ENCODE results near the gene PPP2R5D.
"Not testable (repeated sequence)": the region's sequence is repeated elsewhere in the genome, so short reads cannot be mapped to it uniquely, and the experiment has no call there.

Gene PPP2R5D

DNA sequence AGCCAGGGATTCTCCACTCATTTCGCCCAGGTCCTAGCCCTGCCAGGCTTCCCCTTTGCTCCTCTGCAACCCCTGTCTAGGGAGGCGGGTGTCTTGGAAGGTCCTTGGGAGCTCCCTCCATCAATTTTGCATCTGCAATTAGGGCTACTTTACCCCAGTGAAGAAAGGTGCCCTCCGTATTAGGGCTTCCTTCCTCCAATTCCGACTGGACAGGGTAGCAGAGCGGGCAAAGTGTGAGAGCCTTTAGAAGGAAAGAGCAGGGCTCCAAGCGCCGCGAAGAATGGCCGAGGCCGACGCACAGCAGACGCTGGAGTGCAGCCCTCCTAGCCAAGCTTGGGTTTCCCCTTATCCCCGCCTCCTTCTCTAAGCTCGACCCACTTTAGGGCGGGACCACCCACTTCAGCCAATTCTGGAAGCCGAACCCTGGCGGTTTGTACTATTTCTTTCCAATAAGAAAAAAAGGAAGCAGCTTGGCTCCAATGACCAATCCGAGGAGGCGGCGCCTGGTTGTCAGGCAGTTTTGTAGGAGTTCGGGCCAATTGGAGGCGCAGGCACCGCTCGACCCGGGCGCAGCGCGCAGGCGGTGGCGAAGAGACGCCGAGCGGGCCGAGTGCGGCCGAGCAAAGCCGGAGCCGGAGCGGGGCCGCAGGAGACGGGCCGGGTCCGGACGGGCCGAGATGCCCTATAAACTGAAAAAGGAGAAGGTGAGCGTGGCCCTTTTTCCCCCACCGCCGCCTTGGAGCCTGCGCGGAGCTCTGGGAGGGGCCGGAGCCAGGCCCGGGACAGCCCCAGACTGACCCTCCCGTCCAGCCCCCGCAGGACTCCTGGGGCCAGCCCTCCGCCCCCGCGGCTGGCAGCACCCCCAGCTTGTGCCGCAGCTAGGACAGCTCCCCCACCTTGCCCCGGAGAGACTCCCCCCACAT lies at the start of gene PPP2R5D:
Gene PPP2R5D, plus strand, starts transcription at position 570 of the 923 bp plus-strand sequence. Its CDS starts 108 bp downstream, at position 678.
- peak; percentile 98 for DNase-seq (ENCODE audit: low read depth)

DNA sequence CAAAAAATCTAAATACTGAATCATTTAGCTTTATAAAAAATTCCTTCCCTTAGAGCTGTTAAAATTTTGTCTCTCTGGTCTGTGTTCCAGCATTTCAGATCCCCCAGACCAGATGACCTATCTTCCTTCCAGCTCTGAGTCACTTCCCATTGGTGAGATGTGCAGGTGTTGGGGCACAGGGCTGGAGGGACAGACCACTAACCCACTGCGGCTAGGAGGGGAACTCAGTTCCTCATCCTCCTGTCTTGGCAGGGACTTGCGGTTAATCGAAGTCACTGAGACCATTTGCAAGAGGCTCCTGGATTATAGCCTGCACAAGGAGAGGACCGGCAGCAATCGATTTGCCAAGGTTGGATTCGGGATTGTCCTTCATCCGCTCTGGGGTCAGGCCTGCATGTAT lies 49.0 kb upstream of the PPP2R5D start:
- DNase-seq (ENCODE audit: low read depth) = no peak

DNA sequence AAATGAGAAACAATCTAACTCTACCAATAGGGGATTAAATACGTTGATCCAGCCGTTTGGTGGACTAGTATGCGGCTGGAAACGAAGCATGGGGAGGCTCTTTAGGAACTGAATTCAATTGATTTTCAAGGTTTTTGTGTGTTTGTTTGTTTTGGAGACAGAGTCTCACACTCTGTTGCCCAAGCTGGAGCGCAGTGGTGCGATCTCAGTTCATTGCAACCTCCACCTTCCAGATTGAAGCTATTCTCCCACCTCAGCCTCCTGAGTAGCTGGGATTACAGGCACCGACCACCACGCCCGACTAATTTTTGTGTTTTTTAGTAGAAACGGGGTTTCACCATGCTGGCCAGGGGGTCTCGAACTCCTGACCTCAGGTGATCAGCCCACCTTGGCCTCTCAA lies 48.0 kb upstream of the PPP2R5D start:
- DNase-seq (ENCODE audit: low read depth) = no peak

DNA sequence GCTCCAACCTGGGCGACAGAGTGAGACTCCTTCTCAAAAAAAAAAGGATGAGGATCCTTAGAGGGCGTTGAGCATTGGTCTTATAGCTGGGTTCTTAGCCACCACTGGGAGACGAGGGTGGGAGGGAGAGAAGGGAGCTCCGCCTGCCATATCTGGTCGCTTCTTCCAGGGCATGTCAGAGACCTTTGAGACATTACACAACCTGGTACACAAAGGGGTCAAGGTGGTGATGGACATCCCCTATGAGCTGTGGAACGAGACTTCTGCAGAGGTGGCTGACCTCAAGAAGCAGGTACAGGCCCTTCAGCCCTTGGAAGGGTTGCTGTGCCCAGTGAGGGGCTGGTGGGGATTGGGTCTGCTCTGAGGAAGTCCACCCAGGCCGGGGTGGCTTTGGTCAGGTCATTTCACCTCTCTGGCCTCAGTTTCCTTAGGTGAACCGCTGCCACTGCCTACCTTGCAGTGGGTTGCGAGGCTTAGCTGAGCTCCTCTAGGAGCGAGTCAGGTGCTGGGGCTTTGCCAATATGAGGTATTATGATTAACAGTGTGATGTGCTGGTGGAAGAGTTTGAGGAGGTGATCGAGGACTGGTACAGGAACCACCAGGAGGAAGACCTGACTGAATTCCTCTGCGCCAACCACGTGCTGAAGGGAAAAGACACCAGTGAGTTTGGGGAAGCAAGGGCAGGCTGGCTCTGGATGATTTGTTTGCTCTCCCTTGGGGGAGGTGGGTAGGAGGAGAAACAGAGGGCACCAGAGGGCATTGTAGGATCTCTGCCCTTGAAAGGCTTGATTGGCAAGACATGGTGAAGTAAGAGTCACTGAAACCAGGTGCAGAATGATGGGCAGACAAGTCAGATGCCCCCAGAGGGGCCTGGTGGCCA lies 46.6 kb upstream of the PPP2R5D start:
- DNase-seq (ENCODE audit: low read depth) = no peak

DNA sequence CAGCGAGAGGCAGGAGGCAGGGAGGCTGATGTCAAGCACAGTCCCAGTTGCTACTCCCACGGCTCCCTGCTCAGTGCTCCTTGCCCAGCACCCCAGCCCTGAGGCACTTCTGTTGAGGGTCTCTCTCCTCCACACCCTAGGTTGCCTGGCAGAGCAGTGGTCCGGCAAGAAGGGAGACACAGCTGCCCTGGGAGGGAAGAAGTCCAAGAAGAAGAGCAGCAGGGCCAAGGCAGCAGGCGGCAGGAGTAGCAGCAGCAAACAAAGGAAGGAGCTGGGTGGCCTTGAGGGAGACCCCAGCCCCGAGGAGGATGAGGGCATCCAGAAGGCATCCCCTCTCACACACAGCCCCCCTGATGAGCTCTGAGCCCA lies 46.0 kb upstream of the PPP2R5D start:
- DNase-seq (ENCODE audit: low read depth) = no peak

DNA sequence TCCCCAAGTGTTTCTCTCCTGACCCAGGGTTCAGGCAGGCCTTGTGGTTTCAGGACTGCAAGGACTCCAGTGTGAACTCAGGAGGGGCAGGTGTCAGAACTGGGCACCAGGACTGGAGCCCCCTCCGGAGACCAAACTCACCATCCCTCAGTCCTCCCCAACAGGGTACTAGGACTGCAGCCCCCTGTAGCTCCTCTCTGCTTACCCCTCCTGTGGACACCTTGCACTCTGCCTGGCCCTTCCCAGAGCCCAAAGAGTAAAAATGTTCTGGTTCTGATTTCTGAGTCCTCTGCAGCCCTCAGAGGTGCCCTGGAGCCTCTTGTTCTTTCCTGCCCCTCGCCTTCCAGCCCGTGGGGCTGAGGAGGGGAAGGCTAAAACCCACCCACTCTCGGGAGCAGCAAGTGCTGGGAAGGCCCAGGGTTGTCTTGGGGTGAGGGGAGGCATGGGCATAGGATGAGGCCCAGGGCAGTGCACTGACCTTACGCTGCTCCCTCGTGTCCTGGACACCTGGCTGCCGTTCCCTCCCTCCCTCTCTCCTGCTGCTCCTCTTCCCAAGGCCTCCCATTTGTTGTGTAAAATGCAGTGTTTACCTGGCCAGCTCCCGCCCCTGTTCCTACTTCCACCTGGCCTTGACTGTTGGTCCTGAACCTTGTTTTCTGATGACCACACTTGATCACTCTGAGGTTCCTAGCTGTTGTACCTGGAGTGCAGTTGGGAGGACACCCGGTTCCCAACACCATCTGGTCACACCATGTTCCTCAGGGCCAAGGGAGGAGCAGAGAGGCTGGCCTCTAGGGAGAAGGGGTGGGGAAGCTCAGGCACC lies 45.2 kb upstream of the PPP2R5D start:
- no peak for DNase-seq (ENCODE audit: low read depth)

DNA sequence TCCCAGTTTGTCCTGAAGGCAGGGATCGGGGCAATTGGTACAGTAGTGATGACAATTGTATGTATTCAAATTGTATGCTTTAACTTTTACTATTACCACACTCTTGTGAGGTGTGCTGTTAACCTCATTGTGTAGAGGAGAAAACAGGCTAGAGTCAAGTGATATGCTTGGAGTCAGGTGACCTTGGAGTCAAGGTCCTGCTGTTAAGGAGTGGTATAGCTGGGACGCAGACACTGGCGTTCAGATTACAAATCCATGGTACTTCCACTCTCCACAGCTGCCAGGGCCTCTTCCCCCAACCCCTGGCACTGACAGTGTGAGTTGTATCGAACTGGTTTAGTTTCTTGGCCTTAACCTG lies 44.6 kb upstream of the PPP2R5D start:
- no peak for DNase-seq (ENCODE audit: low read depth)

DNA sequence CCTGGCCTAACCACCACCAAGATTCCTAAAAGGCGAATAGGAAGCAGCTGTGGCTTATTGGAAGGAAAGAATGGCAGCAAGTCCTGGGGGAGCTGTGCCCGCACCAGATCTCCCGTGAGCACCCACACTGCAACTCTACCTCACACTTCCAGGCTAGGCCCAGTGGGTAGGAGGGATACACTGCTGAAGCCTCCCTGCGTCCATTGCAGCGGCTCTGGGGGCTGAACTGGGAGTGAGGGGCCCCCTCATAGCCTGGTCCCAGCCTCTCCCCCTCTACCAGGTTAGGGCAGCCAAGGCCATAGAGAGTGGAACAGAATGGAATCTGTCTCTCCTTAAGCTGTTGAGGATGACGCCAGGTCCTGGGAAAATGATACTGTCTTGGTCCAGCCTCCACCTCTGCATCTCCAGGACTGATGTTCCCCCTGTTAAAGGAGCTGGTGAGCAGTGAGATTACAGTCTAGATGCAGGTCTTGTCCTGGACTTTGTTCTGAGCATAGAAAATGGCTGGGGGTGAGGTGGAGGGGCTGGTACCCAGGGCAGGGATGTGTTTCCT lies 43.8 kb upstream of the PPP2R5D start:
- no peak for DNase-seq (ENCODE audit: low read depth)

DNA sequence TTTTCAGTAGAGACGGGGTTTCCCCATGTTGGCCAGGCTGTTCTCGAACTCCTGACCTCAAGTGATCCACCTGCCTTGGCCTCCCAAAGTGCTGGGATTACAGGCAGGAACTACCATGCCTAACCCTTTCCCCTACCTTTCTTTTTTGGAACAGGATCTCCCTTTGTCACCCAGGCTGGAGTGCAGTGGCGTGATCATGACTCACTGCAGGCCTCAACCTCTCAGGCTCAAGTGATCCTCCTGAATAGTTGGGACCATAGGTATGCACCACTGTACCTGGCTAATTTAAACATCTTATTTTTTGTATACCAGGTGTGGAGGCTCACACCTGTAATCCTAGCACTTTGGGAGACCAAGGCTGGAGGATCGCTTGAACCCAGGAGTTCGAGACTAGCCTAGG lies 43.0 kb upstream of the PPP2R5D start:
- DNase-seq (ENCODE audit: low read depth) = not testable (repeated sequence)

DNA sequence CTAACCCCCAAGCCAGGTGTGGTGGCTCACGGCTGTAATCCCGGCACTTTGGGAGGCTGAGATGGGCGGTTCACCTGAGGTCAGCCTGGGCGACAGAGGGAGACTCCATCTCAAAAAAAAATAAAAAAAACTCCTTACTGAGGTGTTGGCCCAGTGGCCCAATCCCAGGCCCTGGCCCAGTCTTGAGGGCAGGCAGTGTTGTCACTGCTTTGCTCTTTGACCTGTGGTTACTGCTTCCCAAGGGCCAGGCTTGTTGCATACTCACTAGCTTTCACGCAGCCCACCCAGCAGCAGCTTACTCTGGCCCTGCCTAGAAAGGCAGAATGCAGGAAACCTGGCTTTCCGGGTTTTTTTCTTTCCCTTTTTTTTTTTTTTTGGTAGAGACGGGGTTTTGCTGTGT lies 41.9 kb upstream of the PPP2R5D start:
- no peak for DNase-seq (ENCODE audit: low read depth)

DNA sequence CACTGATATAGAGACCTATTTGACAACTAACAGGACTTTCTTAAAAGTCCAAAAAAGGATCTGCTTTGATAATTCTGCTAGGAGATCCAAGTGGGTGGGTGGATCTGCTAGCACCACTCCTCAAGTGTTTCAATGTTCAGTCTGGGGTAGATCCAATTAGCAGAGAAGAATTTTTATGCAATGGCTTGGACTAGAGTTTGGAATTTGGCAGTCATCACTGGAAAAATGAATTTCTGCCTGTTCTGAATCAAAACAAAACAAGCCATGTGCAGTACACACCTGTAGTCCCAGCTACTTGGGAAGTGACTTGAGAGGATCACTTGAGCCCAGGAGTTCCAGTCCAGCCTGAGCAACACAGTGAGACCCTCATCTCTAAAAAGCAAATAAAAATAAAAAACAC lies 36.4 kb upstream of the PPP2R5D start:
- DNase-seq (ENCODE audit: low read depth) = no peak

DNA sequence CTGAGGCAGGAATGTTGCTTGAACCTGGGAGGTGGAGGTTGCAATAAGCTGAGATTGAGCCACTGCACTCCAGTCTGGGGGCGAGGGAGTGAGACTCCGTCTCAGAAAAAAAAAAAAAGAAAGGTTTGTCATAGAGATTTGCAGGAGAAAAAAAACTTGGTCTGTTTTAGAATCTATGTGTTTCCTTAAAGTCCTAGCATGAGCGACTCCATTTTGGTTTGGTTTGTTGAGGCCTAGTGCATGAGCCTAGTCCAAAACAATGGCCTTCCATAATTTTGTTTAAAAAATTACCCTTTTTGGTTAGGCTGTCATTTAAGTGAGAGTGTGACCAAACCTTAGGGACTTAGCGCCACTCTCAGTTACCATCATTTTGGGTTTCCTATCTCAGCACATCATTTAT lies 32.0 kb upstream of the PPP2R5D start:
- no peak for DNase-seq (ENCODE audit: low read depth)

DNA sequence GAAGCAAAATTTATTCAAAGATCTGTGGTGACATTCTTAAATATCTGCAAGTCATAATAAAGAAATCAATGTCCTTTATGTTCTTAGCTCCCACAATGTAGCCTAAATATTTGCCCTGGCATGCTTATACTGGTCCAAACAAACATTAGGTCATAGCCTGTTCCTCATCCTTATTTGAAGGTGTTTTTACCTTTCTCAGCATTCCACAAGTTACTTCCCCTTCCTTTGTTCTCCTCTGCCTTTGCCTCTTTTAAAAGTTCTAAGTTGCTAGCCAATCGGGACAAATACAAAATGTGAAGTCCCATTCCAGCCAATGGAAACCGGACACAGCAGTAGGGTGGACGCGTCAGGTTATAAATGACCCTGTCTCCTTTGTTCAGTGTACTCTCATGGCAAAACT lies 30.0 kb upstream of the PPP2R5D start:
- DNase-seq (ENCODE audit: low read depth) = not testable (repeated sequence)

DNA sequence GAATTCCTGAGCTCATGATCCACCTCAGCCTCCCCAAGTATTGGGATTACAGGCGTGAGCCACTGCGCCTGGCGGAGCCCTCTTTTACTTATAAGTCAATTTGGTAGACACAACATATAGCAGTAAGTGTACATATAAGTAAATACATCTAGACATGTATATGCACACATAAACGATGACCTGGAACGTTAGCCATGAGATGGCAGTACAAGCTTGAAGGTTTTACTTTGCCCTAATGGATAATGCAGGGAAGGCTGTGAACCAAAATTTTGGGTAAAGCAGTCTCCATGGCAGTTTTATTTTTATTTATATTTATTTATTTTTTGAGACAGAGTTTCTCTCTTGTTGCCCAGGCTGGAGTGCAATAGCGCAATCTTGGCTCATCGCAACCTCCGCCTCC lies 26.2 kb upstream of the PPP2R5D start:
- no peak for DNase-seq (ENCODE audit: low read depth)

DNA sequence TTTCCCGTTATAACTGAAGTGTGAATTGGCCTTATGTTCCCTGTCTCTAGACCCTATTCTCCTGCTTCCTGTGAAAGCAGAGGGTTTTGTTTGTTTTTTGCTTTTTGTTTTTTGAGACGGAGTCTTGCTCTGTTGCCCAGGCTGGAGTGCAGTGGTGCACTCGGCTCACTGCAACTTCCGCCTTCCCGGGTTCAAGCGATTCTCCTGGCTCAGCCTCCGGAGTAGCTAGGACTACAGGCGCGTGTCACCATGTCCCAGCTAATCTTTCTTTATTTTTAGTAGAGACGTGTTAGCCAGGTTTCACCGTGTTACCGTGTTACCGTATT lies 24.5 kb upstream of the PPP2R5D start:
- no peak for DNase-seq (ENCODE audit: low read depth)

DNA sequence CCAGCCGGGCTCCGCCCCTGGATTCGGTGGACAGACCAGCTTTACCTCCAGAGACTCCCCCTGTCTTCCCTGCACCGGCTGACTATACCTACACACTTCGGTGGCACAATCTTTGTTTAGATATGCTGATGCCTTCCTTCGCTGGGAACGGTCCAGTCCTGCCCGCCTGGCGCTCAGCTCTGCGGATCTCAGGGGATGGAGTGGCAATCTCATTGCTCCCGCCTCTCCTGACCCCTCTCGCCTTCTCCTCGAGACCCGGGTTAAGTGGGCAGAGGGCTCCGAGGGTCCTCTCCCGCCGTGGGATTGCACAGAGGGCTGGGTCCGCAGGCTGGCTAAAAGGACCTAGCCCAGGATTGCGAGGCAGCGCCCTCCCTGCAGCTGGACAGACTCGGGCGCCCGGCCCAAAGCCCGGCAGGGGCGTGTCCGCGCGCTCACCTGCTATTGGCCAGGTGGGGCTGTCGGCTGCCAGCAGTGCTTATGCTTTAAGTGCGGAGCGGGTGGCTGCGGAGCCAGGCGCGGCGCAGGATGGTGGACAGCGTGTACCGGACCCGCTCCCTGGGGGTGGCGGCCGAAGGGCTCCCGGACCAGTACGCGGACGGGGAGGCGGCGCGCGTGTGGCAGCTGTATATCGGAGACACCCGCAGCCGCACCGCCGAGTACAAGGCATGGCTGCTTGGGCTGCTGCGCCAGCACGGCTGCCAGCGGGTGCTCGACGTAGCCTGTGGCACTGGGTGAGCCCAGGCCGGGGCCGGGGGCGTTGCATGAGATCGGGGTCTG lies 23.9 kb upstream of the PPP2R5D start, which contains the start of gene GNMT:
Gene GNMT, plus strand, starts transcription at position 512 of the 777 bp plus-strand sequence. Its CDS starts 14 bp downstream, at position 526.
- no peak for DNase-seq (ENCODE audit: low read depth)

DNA sequence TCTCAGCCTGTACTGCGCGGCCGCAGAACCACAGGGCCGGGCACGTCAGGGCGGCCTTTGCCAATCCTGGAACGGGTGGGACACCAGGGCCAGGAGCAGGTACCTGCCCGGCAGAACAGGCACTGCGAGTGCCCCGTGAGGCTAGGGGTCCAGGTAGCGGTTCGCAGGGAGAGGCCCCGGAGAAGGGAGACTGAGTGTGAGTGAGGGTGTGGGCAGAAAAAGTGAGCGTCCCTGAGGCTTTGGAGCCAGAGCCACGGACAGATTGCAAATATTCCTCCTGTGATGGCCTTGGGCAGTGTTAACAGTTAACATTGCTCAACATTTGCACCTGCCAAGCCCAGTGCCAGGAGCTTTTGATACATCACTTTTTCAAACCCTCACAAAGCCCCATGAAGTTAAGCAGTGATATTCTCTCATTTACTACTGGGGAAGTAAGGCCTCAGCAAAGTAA lies 23.3 kb upstream of the PPP2R5D start:
- no peak for DNase-seq (ENCODE audit: low read depth)

DNA sequence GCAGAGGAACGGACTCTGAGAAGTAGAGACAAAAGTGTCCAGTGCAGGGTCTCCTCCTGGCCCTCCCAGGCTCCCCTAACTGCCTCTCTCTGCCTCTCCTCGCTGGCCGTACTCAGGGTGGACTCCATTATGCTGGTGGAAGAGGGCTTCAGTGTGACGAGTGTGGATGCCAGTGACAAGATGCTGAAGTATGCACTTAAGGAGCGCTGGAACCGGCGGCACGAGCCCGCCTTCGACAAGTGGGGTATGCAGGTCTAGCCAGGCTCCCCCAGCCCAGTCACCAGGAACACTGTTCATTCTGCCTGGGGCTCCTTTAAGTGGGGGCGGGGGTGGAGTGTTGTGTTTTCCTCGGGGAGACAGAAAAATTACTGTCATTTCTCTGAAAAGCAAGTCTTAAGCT lies 22.3 kb upstream of the PPP2R5D start:
- DNase-seq (ENCODE audit: low read depth) = no peak

DNA sequence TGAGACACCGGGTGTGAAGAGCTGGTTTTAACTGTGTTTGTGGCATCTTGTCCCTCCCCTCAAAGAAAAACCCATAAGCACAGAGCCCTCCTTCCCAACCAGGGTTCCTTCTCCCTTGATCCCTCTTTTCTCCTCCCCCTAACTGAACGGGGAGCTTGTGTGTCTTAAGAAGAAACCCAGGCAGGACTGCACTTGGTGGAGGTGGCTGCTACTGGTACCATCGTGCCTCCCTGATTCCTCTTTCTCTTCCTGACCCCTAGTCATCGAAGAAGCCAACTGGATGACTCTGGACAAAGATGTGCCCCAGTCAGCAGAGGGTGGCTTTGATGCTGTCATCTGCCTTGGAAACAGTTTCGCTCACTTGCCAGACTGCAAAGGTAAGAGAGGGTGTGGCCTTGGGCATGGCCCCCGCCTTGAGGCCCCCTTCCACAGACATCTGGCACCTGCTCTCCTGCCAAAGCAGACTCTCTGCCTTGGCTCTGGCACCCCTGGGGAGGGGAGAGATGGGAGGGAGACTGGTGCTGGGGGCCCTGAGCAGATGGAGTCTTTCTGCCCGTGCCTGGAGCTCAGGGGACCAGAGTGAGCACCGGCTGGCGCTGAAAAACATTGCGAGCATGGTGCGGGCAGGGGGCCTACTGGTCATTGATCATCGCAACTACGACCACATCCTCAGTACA lies 21.7 kb upstream of the PPP2R5D start:
- DNase-seq (ENCODE audit: low read depth) = no peak

DNA sequence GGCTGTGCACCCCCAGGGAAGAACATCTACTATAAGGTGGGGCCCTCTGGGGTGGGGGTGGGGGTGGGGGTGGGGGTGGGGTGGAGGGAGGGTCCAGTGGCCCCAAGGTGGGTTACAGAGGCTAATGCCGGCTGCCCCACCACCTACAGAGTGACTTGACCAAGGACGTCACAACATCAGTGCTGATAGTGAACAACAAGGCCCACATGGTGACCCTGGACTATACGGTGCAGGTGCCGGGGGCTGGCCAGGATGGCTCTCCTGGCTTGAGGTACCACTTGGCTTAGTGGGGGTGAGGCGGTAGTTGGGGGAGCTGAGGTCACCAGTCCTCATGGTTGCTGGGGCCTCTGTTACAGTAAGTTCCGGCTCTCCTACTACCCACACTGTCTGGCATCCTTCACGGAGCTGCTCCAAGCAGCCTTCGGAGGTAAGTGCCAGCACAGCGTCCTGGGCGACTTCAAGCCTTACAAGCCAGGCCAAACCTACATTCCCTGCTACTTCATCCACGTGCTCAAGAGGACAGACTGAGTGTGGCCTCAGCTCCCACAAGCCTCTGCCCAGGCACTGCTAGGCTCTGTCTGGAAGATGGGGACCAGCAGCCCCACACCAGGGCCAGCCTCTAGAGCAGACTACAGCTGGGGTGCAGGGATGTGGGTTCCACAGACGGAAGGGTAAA lies 21.1 kb upstream of the PPP2R5D start:
- DNase-seq (ENCODE audit: low read depth) = no peak
